Mesodermal cell (in vitro differentiated cells): Measurements from ENCODE around the gene NUFIP2.

Experiments
- H3K27ac ChIP-seq: 2 replicates; pipeline ENCODE4 v1.7.0; 2013; ENCODE audit warnings: mild to moderate bottlenecking, low read depth, low read length, moderate library complexity; ENCODE audit not compliant: severe bottlenecking
- H3K36me3 ChIP-seq: 2 replicates; pipeline ENCODE4 v1.7.1; 2013; ENCODE audit warnings: mild to moderate bottlenecking, low read length, moderate library complexity; ENCODE audit not compliant: control insufficient read depth, insufficient read depth
- H3K4me1 ChIP-seq: one replicate; pipeline ENCODE4 v1.7.1; 2013; ENCODE audit warnings: mild to moderate bottlenecking, low read length; ENCODE audit not compliant: insufficient read depth, control insufficient read depth, poor library complexity, severe bottlenecking
- H3K4me3 ChIP-seq: 2 replicates; pipeline ENCODE4 v1.7.0; 2013; ENCODE audit warnings: low read length, control low read depth, mild to moderate bottlenecking; ENCODE audit not compliant: insufficient read depth, poor library complexity, severe bottlenecking; ENCODE audit errors: extremely low read depth
- H3K9me3 ChIP-seq: 2 replicates; pipeline ENCODE4 v1.7.1; 2013; ENCODE audit warnings: mild to moderate bottlenecking, low read length, moderate library complexity; ENCODE audit not compliant: control insufficient read depth
- WGBS, 2 experiments: methylation state at CpG; one replicate each; pipeline ENCODE4 v1.1.5; 2013; ENCODE audit warnings: missing lambda C conversion rate in 2 of 2; ENCODE audit not compliant: insufficient coverage in 2 of 2; 5-methylcytosine and 5-hydroxymethylcytosine counted together

Gene NUFIP2

GRCh38 chr17:29251184-29251583, 42.8 kb downstream of the NUFIP2 start:
- Histone ChIP-seq H3K9me3 (no peaks in the 10 kb centered on the region), H3K27ac (no peak overlapping the region), H3K4me1 (peaks cover 14% of the 10 kb centered on the region), H3K4me3 (no peak overlapping the region), H3K36me3 (no peaks in the 10 kb centered on the region)
- WGBS, 2 experiments = 100% methylated on average over 1 of the region's 2 CpGs; no CpG with 5 or more reads in 1 of the 2 experiments

DNA sequence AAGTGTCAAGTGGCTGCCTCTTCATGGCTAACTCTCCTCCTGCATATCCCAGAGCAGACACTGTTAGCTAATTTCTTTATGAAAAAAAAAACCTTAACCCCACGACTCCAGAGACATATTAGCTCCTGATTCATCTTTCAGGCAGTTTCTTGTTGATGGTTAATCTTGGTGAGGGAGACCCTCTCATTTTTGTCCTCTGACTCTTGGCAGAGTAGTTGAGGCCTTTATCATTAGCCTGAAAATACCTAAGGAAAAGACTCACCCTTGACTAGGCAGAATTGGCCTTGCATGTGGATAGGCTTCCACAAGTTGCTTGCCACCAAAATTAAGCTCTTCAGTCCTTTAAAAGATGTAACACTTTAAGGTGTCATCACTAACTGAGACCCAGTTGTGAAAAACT, 43.3 kb downstream of the NUFIP2 start:
- no peak overlapping the region for H3K4me3 ChIP-seq
- no peaks in the 10 kb centered on the region for H3K36me3 ChIP-seq
- WGBS, 2 experiments = no CpG with 5 or more reads among the region's 1 CpG
- no peak overlapping the region for H3K27ac ChIP-seq
- peaks cover 14% of the 10 kb centered on the region for H3K4me1 ChIP-seq
- no peaks in the 10 kb centered on the region for H3K9me3 ChIP-seq

DNA sequence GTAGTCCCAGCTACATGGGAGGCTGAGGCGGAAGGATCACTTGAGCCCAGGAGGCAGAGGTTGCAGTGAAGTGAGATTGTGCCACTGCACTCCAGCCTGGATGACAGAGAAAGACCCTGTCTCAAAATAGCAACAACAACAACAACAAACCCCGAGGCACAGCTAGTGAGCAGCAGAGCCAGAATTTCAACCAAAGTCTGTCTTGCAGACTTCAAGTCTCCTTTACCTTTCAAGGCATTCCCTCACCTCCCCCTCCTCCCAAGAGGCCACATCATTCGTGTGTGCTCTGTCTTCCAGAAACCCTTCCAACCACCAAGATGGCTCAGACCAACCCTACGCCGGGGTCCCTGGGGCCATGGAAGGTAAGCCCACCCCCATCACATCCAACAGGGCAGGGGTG, 45.1 kb downstream of the NUFIP2 start:
- Histone ChIP-seq H3K4me3 (no peak overlapping the region), H3K9me3 (no peaks in the 10 kb centered on the region), H3K36me3 (no peaks in the 10 kb centered on the region), H3K27ac (no peak overlapping the region), H3K4me1 (peaks cover 14% of the 10 kb centered on the region)
- WGBS, 2 experiments = 90 to 96% methylated on average over 2 to 4 of the region's 5 CpGs

GRCh38 chr17:29247219-29247618, 46.7 kb downstream of the NUFIP2 start:
- Histone ChIP-seq H3K27ac (no peak overlapping the region), H3K9me3 (no peaks in the 10 kb centered on the region), H3K4me3 (no peak overlapping the region), H3K4me1 (peaks cover 14% of the 10 kb centered on the region), H3K36me3 (no peaks in the 10 kb centered on the region)
- WGBS, 2 experiments = no CpG with 5 or more reads among the region's 2 CpGs

DNA sequence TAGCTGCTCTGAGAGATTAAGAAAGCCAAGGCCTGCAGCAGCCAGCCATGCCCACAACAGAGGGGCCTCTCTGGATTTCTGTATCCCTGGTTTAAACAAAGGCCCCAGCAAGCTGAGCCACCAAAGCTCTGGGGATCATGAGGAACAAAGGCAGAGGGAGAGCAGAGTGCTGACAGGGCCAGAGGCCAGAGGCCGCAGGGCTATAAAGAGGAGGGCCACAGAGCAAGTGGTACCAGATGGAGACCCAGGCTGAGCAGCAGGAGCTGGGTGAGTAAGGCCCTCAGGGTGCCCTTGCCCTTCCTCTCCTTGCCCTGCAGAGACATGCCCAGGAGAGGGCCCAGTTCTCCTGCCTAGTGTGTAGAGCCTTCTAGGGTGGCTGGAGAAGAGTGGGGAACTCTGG, 47.3 kb downstream of the NUFIP2 start, which contains the start of gene CRYBA1:
Gene CRYBA1 (plus strand): TSS at position 232 of the 400 bp plus-strand sequence. CDS start 5 bp downstream, at position 237.
- WGBS, 2 experiments = 57 to 88% methylated on average over 1 of the region's 1 CpG
- H3K27ac ChIP-seq = no peak within 1 kb of the TSS
- H3K4me3 ChIP-seq = no peak within 1 kb of the TSS
- H3K36me3 ChIP-seq = no peaks in the 10 kb centered on the region
- peaks cover 17% of the 10 kb centered on the region for H3K4me1 ChIP-seq
- no peaks in the 10 kb centered on the region for H3K9me3 ChIP-seq

- no peak overlapping the region for H3K4me3 ChIP-seq
- no peaks in the 10 kb centered on the region for H3K9me3 ChIP-seq
- no peaks in the 10 kb centered on the region for H3K36me3 ChIP-seq
- WGBS, 2 experiments = 96 to 100% methylated on average over 1 to 3 of the region's 6 CpGs
- peaks cover 20% of the 10 kb centered on the region for H3K4me1 ChIP-seq
- H3K27ac ChIP-seq = no peak overlapping the region
Measured at GRCh38 chr17:29245401-29245800, 48.5 kb downstream of the NUFIP2 start.

DNA sequence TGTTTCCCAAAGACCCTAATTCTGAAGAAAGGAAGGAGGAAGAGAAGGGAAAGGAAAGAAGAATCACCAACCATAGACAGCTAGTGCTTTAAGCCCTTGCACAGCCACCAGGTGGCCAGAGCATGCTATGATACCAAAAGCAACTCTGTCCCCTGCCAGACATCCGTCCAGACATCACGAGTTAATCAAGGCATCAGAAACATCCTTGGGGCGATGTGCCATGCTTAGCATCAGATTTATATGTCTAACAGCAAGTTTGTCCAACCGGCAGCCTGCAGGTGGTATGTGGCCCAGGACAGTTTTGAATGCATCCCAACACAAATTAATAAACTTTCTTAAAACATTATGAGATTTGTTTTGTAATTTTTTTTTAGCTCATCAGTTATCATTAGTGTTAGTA, 50.2 kb downstream of the NUFIP2 start:
- WGBS, 2 experiments = 87 to 95% methylated on average over 3 of the region's 4 CpGs
- H3K36me3 ChIP-seq = no peaks in the 10 kb centered on the region
- H3K27ac ChIP-seq = no peak overlapping the region
- H3K4me3 ChIP-seq = no peak overlapping the region
- peaks cover 17% of the 10 kb centered on the region for H3K4me1 ChIP-seq
- no peaks in the 10 kb centered on the region for H3K9me3 ChIP-seq

GRCh38 chr17:29242790-29243189, 51.2 kb downstream of the NUFIP2 start:
- H3K9me3 ChIP-seq = no peaks in the 10 kb centered on the region
- peaks cover 17% of the 10 kb centered on the region for H3K4me1 ChIP-seq
- H3K4me3 ChIP-seq = no peak overlapping the region
- no peaks in the 10 kb centered on the region for H3K36me3 ChIP-seq
- WGBS, 2 experiments = 94% methylated on average over 4 to 5 of the region's 6 CpGs
- no peak overlapping the region for H3K27ac ChIP-seq

GRCh38 chr17:29242051-29242450, 51.9 kb downstream of the NUFIP2 start:
- Histone ChIP-seq H3K27ac (no peak overlapping the region), H3K4me1 (peaks cover 17% of the 10 kb centered on the region), H3K9me3 (no peaks in the 10 kb centered on the region), H3K4me3 (no peak overlapping the region), H3K36me3 (no peaks in the 10 kb centered on the region)
- WGBS, 2 experiments = 100% methylated on average over 1 of the region's 1 CpG

DNA sequence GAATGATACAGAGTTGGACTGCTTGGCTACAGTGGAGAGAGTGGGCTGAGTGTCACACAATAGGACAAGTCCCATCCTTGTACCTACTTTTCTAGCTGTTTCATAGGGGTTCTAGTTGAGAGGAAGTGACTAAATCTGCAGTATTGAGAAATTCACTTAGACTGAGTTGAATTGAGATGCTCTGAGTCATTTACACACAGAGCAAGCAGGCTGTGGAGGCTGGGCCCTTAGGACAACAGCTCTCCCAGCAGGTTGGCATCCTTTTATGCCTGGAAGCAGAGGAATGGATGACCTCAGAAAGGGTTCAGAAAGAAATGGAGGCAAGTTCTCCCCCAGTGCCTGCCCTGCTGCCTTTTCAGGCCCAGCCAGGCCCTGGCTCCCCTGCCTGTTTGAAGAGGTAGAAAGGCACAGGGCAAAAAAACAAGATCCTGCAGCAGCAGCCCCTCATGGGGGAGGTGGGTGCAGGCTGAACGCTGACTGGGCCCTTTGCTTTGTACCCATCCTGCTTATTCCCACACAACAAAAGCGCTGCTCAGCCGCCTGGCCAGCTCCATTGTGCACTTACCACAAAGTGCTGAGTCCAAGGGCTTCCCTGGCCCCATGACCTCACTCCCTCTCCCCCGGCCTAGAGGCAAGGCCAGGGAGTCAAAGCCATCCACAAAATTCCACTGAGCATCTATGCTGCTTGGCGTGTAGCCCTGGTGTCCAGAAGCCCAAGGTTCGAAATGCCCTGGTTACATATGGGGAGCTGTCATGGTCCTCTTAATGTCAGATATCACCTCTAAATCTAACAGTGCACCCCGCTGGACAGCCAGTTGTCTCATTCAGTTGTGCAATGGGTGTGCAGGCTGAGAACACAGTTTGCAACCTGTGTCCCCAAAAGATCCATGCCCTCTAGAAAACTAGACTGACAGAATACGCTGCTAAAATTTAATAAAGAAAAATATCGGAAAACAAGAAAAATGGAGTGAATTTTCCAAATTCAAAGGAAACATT, 52.7 kb downstream of the NUFIP2 start:
- H3K36me3 ChIP-seq = no peaks in the 10 kb centered on the region
- WGBS, 2 experiments = 47 to 62% methylated on average over 4 to 7 of the region's 9 CpGs
- peak overlapping the region; percentile 97 for H3K27ac ChIP-seq
- H3K4me1 ChIP-seq = peaks cover 17% of the 10 kb centered on the region
- no peaks in the 10 kb centered on the region for H3K9me3 ChIP-seq
- no peak overlapping the region for H3K4me3 ChIP-seq

GRCh38 chr17:29240477-29240876, 53.5 kb downstream of the NUFIP2 start:
- Histone ChIP-seq H3K4me3 (no peak overlapping the region), H3K9me3 (no peaks in the 10 kb centered on the region), H3K4me1 (peaks cover 17% of the 10 kb centered on the region), H3K36me3 (no peaks in the 10 kb centered on the region), H3K27ac (peak overlapping the region; percentile 97)
- no CpG with 5 or more reads among the region's 2 CpGs for WGBS, 2 experiments
